Fibroblast of lung (primary cell): ENCODE data around the gene HCLS1.

ENCODE experiments used
- EZH2 ChIP-seq: IDR thresholded peaks from 2 replicates; pipeline ENCODE4 v1.5.1; 2012; ENCODE audit warnings: low read length, control low read depth, mild to moderate bottlenecking; ENCODE audit errors: missing control alignments
- TF ChIP-seq, protein P1 (sequence below), 2 donors: IDR thresholded peaks in 1 of 2; conservative IDR thresholded peaks in 1 of 2; 1 replicate in 1 of 2; 2 replicates in 1 of 2; pipeline ENCODE4 v1.5.1; 2011 to 2012; ENCODE audit warnings: low read length in 2 of 2, control low read depth in 1 of 2, inconsistent platforms in 1 of 2, low read depth in 1 of 2, mild to moderate bottlenecking in 1 of 2

DNA sequence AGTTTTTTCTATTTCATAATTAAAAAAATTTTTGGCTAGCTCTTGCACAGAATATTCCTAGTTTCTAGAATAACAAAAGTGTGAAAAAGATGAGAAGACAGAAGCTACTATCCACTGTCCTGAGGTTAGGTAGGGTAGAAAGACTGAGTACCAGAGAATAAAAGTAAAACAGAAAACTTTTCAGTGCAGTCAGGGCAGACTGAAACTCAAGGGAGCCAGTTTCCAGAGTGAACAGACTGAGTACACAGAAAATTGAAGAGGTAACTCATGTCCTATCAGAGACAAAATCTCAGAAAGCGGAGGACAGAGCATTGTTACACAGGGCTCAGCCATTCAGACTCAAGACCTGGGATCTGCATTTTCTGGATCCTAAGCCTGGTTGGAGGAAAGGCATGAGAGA is 76.3 kb downstream of the HCLS1 start:
- TF ChIP-seq EZH2, result no peak
- TF ChIP-seq, protein P1, sequence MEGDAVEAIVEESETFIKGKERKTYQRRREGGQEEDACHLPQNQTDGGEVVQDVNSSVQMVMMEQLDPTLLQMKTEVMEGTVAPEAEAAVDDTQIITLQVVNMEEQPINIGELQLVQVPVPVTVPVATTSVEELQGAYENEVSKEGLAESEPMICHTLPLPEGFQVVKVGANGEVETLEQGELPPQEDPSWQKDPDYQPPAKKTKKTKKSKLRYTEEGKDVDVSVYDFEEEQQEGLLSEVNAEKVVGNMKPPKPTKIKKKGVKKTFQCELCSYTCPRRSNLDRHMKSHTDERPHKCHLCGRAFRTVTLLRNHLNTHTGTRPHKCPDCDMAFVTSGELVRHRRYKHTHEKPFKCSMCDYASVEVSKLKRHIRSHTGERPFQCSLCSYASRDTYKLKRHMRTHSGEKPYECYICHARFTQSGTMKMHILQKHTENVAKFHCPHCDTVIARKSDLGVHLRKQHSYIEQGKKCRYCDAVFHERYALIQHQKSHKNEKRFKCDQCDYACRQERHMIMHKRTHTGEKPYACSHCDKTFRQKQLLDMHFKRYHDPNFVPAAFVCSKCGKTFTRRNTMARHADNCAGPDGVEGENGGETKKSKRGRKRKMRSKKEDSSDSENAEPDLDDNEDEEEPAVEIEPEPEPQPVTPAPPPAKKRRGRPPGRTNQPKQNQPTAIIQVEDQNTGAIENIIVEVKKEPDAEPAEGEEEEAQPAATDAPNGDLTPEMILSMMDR (conservative IDR thresholded peaks at IDR 0.05 in 1 of 2, IDR thresholded peaks at IDR 0.05 in 1 of 2; ENCODE audit: low read depth in 1 of 2, low read length in 2 of 2), result no peak
